ENCODE data around the gene ADPRM.

GRCh38 chr17:10718547-10718946 is 21.2 kb downstream of the ADPRM start:
- TF ChIP-seq CTCF (IDR thresholded peaks at IDR 0.05) (no peak), EZH2 (IDR thresholded peaks at IDR 0.05) (no peak), EZH2phosphoT487 (IDR thresholded peaks at IDR 0.05) (no peak)

Measured in neural progenitor cell (in vitro differentiated cells).